A204.1 (cell line): ENCODE results near the gene PRKRIP1.
"Not testable (repeated sequence)": the region's sequence is repeated elsewhere in the genome, so short reads cannot be mapped to it uniquely, and the experiment has no call there.

Experiments used
- FAIRE-seq: peaks from 2 replicates; lab custom pipeline; 2012; peaks lifted over from hg19 to GRCh38; lab: Jason Lieb, UNC

The PRKRIP1 gene

DNA sequence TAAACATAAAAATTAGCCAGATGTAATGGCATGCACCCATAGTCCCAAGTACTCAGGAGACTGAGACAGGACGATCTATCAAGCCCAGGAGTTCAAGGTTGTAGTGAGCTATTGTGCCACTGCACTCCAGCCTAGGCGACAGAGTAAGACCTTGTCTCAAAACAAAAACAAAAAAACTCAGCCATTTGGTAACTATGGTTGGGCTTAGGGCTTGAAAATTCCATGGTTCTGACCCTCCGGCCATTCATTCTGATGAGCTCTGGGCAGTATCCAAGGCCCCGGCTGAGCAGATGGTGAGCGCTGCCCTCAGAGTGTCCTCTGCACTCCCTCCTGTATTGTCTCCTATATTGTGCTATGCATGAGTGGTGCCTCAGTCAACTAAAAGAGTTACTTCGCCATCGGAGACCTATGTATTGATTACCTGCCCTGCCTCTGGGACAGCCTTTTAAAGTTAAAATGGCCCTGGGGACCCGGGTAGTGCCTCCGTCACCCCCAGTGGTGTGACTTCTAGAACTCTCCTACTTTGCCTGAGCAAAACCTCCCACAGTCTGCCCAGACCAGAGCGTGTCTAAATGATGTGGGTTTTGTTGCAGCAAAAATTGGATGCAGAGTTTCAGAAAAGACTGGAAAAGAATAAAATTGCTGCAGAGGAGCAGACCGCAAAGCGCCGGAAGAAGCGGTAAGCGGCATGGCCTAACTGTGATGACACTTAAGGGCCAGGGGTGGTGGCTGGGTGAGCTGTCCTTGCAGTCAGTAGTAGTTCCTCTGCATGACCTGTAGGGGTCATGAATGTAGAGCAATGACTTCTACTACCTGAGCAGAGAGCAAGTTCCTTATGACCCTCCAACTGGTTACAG, 8.1 kb downstream of the PRKRIP1 start:
- no peak for FAIRE-seq

DNA sequence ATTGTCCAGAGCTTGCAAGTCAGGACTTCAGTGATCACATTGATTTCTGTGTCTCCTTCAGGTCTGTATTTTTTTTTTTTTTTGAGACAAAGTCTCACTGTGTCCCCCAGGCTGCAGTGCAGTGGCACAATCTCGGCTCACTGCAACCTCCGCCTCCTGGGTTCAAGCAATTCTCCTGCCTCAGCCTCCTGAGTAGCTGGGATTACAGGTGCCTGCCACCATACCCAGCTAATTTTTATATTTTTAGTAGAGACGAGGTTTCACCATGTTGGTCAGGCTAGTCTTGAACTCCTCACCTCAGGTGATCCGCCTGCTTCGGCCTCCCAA, 8.7 kb downstream of the PRKRIP1 start:
- FAIRE-seq: not testable (repeated sequence)

GRCh38 chr7:102407910-102408309, 11.7 kb downstream of the PRKRIP1 start:
- no peak for FAIRE-seq

- not testable (repeated sequence) for FAIRE-seq
Measured at GRCh38 chr7:102408530-102408929, 12.4 kb downstream of the PRKRIP1 start.

- FAIRE-seq: no peak
Measured at GRCh38 chr7:102409340-102409739, 13.2 kb downstream of the PRKRIP1 start.

GRCh38 chr7:102410123-102410522, 14.0 kb downstream of the PRKRIP1 start:
- FAIRE-seq: no peak

DNA sequence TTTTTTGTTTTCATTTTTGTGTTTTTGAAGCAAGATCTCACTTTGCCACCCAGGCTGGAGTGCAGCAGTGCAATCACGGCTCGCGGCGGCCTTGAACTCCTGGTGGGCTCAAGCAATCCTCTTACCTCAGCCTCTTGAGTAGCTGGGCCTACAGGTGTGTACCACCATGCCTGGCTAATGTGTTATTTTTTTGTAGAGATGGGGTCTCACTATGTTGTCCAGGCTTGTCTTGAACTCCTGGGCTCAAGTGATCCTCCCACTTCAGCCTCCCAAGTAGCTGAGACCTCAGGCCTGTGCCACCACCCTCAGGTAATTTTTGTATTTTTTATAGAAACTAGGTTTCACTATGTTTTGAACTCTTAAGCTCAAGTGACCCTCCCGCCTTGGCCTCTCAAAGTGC, 14.8 kb downstream of the PRKRIP1 start:
- FAIRE-seq: no peak

DNA sequence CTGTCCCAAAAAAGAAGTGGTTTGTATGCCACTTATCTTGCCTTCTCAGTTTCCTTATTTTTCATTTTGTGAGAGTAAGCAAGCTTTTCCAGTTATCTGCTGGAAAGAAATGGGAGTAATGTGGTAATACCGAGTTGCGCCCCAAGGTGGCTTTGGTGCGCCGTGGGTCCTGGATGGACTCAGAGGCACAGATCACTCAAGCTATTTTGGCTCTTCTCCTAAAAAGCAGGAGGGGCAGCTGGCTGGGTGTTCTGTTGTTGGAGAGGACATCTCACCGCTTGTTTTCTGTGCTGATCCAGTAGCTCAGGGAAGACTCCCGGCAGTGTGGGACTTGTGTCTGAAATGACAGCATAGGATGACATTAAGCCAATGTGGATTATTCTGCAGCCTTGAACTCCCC, 16.4 kb downstream of the PRKRIP1 start:
- FAIRE-seq: no peak

DNA sequence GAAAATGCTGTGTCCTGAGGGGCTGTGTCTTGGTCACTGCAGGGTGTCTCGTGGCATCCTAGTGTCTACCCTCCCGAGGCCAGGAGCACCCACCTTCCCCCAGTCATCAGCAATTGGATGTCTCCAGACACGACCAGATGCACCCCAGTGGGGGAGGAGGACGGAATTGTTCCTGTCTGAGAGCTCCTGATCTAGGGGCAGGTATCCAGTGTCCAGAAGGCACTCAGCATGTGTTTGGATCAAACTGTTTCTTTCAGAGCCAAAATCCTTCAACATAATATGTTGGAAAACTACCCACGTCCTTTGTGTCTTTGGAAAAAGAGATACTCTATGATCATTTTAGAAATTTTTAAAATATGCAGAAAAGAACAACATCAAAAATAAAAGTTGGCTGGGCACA, 16.9 kb downstream of the PRKRIP1 start:
- FAIRE-seq: no peak

DNA sequence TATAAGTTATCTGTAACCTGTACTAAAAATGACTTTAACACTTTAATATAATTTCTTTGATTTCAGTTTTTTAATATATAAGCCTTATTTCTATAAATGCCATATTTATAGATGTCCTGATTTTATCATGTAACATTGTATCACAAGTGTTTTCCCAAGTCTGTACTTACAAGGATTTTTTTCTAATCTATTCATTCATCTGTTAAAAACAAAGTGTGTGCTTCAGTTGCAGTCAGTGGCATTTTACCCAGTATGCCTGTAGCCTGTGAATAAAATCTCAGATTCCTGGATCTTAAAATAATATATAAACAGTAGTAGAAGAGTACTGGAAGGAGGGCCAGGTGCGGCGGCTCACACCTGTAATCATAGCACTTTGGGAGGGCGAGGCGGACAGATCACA, 17.4 kb downstream of the PRKRIP1 start:
- no peak for FAIRE-seq

DNA sequence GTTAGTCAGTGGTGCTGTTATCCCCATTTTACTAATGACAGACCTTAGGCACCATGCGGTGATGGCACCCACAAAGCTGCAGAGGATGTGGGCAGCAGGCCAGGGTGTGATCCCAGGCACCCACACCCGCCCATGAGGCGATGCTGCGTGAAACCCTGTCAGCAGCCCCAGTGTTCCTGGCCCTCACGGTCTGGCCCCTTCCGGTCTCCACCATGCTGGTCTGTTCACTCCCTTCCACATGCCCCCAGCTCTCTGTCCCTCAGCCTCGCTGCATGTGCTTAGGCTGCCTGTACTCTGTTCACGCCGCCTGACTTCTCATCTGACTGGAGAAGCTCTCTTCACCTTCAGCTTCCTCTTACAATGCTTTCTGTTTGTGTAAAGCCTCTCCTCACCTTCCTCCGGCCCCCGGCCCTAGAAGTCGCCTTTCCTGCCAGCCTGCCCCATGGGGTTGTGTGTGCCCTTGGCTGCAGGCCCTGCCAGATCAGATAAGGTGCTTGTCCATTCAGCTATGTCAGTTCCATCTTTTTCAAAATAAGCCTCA, 19.6 kb downstream of the PRKRIP1 start:
- FAIRE-seq: no peak

DNA sequence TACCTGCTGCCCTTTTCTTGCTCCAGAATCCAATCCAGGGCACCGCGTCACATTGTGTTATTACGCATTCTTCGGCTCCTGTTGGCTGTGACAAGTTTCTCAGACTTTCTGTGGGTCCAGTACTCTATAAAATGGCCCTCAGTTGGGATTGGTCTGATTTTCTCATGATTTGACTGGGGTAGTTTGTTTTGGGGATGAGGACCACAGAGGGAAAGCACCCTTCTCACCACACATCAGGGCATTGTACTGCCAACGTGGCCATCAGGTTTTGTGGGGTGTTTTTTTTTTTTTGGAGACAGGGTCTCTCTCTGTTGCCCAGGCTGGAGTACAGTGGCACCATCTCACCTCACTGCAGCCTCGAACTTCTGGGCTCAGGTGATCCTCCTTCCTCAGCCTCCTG, 20.2 kb downstream of the PRKRIP1 start:
- no peak for FAIRE-seq

GRCh38 chr7:102417105-102417504, 20.9 kb downstream of the PRKRIP1 start:
- no peak for FAIRE-seq

GRCh38 chr7:102418592-102418991, 22.4 kb downstream of the PRKRIP1 start:
- FAIRE-seq: no peak

DNA sequence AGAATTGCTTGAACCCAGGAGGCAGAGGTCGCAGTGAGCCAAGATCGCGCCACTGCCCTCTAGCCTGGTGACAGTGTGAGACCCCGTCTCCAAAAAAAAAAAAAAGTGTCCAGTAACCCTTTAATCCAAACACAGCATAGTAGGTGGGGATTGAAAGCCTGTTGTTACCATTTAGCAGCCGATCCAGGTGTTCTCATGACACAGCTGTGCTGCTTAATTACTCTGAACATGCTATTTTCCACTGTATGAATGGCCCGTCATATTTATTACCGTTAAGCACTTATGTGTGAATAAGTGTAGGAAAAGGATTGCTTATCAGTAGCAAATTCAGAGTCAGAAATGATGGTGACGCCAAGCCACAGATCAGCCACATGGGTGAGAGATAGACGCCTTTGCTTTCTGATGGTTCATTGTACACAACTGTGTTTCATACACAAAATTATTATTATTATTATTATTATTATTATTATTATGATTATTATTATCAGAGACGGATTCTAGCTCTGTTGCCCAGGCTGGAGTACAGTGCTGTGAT, 25.6 kb downstream of the PRKRIP1 start:
- FAIRE-seq: no peak

GRCh38 chr7:102424129-102424551, 28.0 kb downstream of the PRKRIP1 start:
- no peak for FAIRE-seq

DNA sequence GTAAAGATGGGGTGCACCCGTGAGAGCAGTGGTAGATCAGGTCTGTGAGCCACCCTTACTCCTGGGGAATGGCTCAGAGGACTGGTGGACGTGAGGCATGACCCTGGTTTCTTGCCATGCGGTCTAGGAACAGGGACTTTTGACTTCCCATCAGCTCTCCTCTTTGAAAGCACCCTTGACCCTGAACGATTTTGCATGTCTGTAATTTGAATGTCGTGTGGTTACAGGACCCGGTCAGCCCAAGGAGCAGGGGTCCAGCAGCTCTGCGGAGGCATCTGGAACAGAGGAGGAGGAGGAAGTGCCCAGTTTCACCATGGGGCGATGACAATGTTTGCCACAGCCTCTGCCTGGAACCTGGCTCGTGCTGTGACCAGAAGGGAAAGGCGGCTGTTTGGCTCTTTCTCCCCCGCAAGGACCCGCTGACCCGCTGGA, 28.6 kb downstream of the PRKRIP1 start:
- no peak for FAIRE-seq

- no peak for FAIRE-seq
Measured at GRCh38 chr7:102425639-102426267, 29.6 kb downstream of the PRKRIP1 start.

DNA sequence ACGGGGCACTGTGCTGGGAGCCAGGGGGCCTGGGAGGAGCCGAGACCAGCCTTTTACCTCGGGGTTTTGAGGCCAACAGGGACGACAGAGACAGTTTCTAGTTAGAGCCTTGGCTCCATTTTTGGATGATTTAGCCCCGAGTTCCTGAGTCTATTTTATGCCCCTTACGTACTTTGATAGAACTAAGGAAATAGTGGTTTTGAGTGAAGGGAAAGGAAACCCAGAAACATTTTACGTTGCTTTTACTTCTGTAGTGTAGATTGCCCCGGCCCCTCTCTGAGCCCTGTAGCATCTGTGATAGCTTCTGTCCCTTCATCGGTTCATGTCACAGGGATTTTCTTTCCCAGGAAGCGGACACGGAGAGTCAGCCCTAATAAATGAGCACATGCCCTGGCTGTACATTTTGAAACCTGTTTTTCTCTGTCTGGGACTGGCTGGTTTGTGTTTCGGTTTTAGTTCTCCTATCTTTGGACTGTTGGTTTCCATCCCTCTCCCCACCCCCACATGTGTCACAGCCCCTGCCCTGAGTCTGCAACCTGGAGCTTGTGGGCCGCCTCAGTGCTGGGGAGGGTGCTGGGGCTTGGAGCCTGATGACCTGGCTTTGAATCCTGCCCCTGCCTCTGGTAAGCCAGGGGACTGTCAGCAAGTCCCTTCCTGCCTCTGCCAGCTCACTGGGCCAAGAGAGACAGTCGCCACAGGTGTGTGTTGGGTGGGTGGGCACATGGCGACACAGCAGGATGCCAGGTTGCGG, 30.3 kb downstream of the PRKRIP1 start:
- FAIRE-seq: no peak

- no peak for FAIRE-seq
Measured at GRCh38 chr7:102427019-102427405, 30.8 kb downstream of the PRKRIP1 start.

DNA sequence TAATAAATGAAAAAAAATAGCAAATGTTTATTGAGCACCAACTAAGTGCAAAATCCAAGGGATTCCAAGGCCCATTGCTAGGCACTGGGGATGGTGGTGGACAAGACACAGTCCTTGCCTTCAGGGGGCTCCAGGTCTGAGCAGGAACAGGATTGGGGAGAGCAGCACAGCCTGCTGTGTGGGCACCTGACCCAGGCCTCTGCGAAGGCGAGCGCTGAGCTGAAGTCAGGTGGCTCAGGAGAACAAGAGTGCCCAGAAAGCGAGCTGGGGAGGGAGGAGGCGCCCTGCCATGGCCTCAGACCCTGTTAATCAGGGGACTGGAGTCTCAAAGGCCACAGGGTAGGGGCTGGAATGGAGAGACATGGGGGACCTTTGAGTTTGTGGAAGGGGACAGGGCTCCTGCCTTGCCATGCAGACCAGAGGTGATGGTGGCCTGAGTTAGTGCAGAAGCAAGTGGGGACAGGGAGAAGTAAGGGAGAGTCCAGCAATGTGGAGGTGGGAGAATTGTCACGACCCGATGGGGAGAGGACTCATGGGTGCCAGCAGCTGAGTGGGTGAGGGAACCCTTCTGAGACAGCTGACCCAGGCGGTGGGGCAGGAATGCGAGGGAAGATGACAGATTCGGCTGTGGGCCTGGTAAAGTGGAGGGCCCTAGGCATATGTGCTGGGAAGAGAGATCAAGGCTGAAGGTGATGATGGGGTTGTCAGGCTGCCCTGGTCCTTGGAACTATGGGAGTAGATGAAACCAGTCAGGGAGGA, 33.2 kb downstream of the PRKRIP1 start:
- no peak for FAIRE-seq
